Panc1 (cell line): Measurements from ENCODE around the gene SPATA13.

Experiments
- POLR2AphosphoS5 ChIP-seq: IDR thresholded peaks from 2 replicates; pipeline ENCODE4 v1.6.1; 2012; ENCODE audit warnings: mild to moderate bottlenecking, low read depth, low read length, moderate library complexity
- SIN3A ChIP-seq: IDR thresholded peaks from 2 replicates; pipeline ENCODE4 v1.6.1; 2012; ENCODE audit warnings: low read depth, mild to moderate bottlenecking, low read length, moderate library complexity, borderline replicate concordance; ENCODE audit not compliant: insufficient read depth
- TCF7L2 ChIP-seq: IDR thresholded peaks from 2 replicates; pipeline ENCODE4 v1.6.1; 2011; ENCODE audit warnings: mild to moderate bottlenecking, low read depth, low read length, inconsistent platforms
- TF ChIP-seq, protein P1 (sequence below): fragments of 450-650 bp; IDR thresholded peaks from 2 replicates; pipeline ENCODE4 v1.5.1; 2017; ENCODE audit warnings: mild to moderate bottlenecking
- TF ChIP-seq, protein P2 (sequence below), 2 experiments: IDR thresholded peaks; 2 replicates each; pipeline ENCODE4 v1.6.1; 2011 to 2012; ENCODE audit warnings: low read depth in 2 of 2, control low read depth in 1 of 2, low read length in 1 of 2, mild to moderate bottlenecking in 1 of 2, moderate library complexity in 1 of 2; ENCODE audit not compliant: insufficient read depth in 1 of 2

DNA sequence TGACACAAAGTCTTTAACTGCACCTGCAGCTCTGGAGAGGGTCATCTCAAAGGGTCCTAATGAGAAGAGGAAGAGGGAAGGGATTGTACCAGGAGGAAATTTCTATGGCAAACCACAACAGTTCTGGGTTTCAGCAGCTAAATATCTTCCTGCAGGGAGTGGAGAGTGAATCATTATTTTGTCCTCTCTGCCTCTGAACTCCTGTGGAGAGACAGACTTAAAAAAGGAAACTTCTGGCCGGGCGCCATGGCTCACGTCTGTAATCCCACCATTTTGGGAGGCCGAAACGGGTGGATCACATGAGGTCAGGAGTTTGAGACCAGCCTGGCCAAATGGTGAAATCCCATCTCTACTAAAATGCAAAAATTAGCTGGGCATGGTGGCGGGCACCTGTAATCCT lies 132.0 kb downstream of the SPATA13 start:
- TF ChIP-seq, protein P1, sequence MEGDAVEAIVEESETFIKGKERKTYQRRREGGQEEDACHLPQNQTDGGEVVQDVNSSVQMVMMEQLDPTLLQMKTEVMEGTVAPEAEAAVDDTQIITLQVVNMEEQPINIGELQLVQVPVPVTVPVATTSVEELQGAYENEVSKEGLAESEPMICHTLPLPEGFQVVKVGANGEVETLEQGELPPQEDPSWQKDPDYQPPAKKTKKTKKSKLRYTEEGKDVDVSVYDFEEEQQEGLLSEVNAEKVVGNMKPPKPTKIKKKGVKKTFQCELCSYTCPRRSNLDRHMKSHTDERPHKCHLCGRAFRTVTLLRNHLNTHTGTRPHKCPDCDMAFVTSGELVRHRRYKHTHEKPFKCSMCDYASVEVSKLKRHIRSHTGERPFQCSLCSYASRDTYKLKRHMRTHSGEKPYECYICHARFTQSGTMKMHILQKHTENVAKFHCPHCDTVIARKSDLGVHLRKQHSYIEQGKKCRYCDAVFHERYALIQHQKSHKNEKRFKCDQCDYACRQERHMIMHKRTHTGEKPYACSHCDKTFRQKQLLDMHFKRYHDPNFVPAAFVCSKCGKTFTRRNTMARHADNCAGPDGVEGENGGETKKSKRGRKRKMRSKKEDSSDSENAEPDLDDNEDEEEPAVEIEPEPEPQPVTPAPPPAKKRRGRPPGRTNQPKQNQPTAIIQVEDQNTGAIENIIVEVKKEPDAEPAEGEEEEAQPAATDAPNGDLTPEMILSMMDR, result no peak
- TF ChIP-seq POLR2AphosphoS5 (no peak), SIN3A (no peak), TCF7L2 (no peak)
- TF ChIP-seq, protein P2, sequence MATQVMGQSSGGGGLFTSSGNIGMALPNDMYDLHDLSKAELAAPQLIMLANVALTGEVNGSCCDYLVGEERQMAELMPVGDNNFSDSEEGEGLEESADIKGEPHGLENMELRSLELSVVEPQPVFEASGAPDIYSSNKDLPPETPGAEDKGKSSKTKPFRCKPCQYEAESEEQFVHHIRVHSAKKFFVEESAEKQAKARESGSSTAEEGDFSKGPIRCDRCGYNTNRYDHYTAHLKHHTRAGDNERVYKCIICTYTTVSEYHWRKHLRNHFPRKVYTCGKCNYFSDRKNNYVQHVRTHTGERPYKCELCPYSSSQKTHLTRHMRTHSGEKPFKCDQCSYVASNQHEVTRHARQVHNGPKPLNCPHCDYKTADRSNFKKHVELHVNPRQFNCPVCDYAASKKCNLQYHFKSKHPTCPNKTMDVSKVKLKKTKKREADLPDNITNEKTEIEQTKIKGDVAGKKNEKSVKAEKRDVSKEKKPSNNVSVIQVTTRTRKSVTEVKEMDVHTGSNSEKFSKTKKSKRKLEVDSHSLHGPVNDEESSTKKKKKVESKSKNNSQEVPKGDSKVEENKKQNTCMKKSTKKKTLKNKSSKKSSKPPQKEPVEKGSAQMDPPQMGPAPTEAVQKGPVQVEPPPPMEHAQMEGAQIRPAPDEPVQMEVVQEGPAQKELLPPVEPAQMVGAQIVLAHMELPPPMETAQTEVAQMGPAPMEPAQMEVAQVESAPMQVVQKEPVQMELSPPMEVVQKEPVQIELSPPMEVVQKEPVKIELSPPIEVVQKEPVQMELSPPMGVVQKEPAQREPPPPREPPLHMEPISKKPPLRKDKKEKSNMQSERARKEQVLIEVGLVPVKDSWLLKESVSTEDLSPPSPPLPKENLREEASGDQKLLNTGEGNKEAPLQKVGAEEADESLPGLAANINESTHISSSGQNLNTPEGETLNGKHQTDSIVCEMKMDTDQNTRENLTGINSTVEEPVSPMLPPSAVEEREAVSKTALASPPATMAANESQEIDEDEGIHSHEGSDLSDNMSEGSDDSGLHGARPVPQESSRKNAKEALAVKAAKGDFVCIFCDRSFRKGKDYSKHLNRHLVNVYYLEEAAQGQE (IDR thresholded peaks at IDR 0.05; ENCODE audit: insufficient read depth in 1 of 2, low read depth in 2 of 2, low read length in 1 of 2), result no peak
